Mesenchymal stem cell (in vitro differentiated cells and primary cell): ENCODE data around the gene PBRM1.

ENCODE experiments used
- DNase-seq: peaks from one replicate; pipeline ENCODE4 v3.0.0-alpha.2; 2013
- H2AFZ ChIP-seq: one replicate; pipeline ENCODE4 v1.6.1; 2013; ENCODE audit warnings: low read depth, mild to moderate bottlenecking, control low read depth, inconsistent platforms, low read length, moderate library complexity
- H2AK5ac ChIP-seq: 2 replicates; pipeline ENCODE4 v1.6.1; 2013; ENCODE audit warnings: low read length, moderate library complexity, mild to moderate bottlenecking, inconsistent platforms; ENCODE audit not compliant: severe bottlenecking
- H2BK120ac ChIP-seq: one replicate; pipeline ENCODE4 v1.6.1; 2013; ENCODE audit warnings: low read depth, mild to moderate bottlenecking, inconsistent platforms, low read length, moderate library complexity
- H2BK12ac ChIP-seq, 2 experiments: one replicate each; pipeline ENCODE4 v1.6.1; 2013; ENCODE audit warnings: inconsistent platforms in 2 of 2, low read length in 2 of 2, mild to moderate bottlenecking in 2 of 2, moderate library complexity in 2 of 2, control low read depth in 1 of 2
- H2BK15ac ChIP-seq: one replicate; pipeline ENCODE4 v1.6.1; 2013; ENCODE audit warnings: mild to moderate bottlenecking, low read depth, inconsistent platforms; ENCODE audit not compliant: poor library complexity, severe bottlenecking
- H2BK5ac ChIP-seq: 2 replicates; pipeline ENCODE4 v1.6.1; 2013; ENCODE audit warnings: low read depth, mild to moderate bottlenecking, low read length, control low read depth, inconsistent platforms; ENCODE audit not compliant: poor library complexity, severe bottlenecking
- H3K14ac ChIP-seq, 2 experiments: one replicate each; pipeline ENCODE4 v1.6.1; 2013; ENCODE audit warnings: inconsistent platforms in 2 of 2, low read length in 2 of 2, control low read depth in 1 of 2, mild to moderate bottlenecking in 1 of 2, moderate library complexity in 1 of 2
- H3K18ac ChIP-seq, 2 experiments: one replicate each; pipeline ENCODE4 v1.6.1; 2013; ENCODE audit warnings: inconsistent platforms in 2 of 2, low read length in 2 of 2, control low read depth in 1 of 2, low read depth in 1 of 2, mild to moderate bottlenecking in 1 of 2
- H3K23ac ChIP-seq, 2 experiments: one replicate each; pipeline ENCODE4 v1.6.1; 2013; ENCODE audit warnings: inconsistent platforms in 2 of 2, low read length in 2 of 2, mild to moderate bottlenecking in 2 of 2, moderate library complexity in 2 of 2, control low read depth in 1 of 2
- H3K27ac ChIP-seq: 2 replicates; pipeline ENCODE4 v1.5.1; 2013; ENCODE audit warnings: mild to moderate bottlenecking, moderate library complexity, low read length, control low read depth, inconsistent platforms; ENCODE audit not compliant: poor library complexity, severe bottlenecking
- H3K27me3 ChIP-seq, 2 experiments: 2 replicates each; pipeline versions ENCODE4 v1.6.1 to v1.7.0; 2013; ENCODE audit warnings: low read length in 2 of 2, mild to moderate bottlenecking in 2 of 2, moderate library complexity in 2 of 2, control low read depth in 1 of 2, inconsistent platforms in 1 of 2; ENCODE audit not compliant: control insufficient read depth in 1 of 2, insufficient read depth in 1 of 2
- H3K36me3 ChIP-seq, 2 experiments: 2 replicates each; pipeline versions ENCODE4 v1.6.1 to v1.7.0; 2013; ENCODE audit warnings: low read length in 2 of 2, control low read depth in 1 of 2, inconsistent platforms in 1 of 2, low read depth in 1 of 2, mild to moderate bottlenecking in 1 of 2; ENCODE audit not compliant: insufficient read depth in 2 of 2, control insufficient read depth in 1 of 2
- H3K4ac ChIP-seq, 2 experiments: one replicate each; pipeline ENCODE4 v1.6.1; 2013; ENCODE audit warnings: inconsistent platforms in 2 of 2, low read length in 2 of 2, mild to moderate bottlenecking in 2 of 2, moderate library complexity in 2 of 2, control low read depth in 1 of 2, low read depth in 1 of 2
- H3K4me1 ChIP-seq: 2 replicates; pipeline ENCODE4 v1.6.1; 2013; ENCODE audit warnings: low read depth, low read length, control low read depth; ENCODE audit not compliant: control insufficient read depth, insufficient read depth
- H3K4me2 ChIP-seq: 2 replicates; pipeline ENCODE4 v1.6.1; 2013; ENCODE audit warnings: low read length, mild to moderate bottlenecking, inconsistent platforms; ENCODE audit not compliant: poor library complexity, severe bottlenecking
- H3K4me3 ChIP-seq, 2 experiments: 2 replicates each; pipeline versions ENCODE4 v1.5.1 to v1.7.0; 2013; ENCODE audit warnings: low read length in 2 of 2, mild to moderate bottlenecking in 2 of 2, control low read depth in 1 of 2, low read depth in 1 of 2; ENCODE audit not compliant: insufficient read depth in 1 of 2
- H3K79me1 ChIP-seq: replicated peaks from 2 replicates; pipeline ENCODE4 v1.6.1; 2013; ENCODE audit warnings: mild to moderate bottlenecking, control low read depth, low read length, inconsistent platforms; ENCODE audit not compliant: poor library complexity, severe bottlenecking
- H3K9ac ChIP-seq: 2 replicates; pipeline ENCODE4 v1.7.0; 2013; ENCODE audit warnings: mild to moderate bottlenecking, low read length, moderate library complexity
- H3K9me3 ChIP-seq: 2 replicates; pipeline ENCODE4 v1.7.0; 2013; ENCODE audit warnings: mild to moderate bottlenecking, low read length; ENCODE audit not compliant: control insufficient read depth
- H4K8ac ChIP-seq: one replicate; pipeline ENCODE4 v1.6.1; 2013; ENCODE audit warnings: inconsistent platforms, mild to moderate bottlenecking, low read length, moderate library complexity
- H4K91ac ChIP-seq: one replicate; pipeline ENCODE4 v1.6.1; 2013; ENCODE audit warnings: mild to moderate bottlenecking, low read length, inconsistent platforms
- whole genome bisulfite sequencing: methylation state at CpG from one replicate; pipeline ENCODE4 v1.1.7; 2013; ENCODE audit warnings: mixed read lengths; 5-methylcytosine and 5-hydroxymethylcytosine counted together

The PBRM1 gene

DNA sequence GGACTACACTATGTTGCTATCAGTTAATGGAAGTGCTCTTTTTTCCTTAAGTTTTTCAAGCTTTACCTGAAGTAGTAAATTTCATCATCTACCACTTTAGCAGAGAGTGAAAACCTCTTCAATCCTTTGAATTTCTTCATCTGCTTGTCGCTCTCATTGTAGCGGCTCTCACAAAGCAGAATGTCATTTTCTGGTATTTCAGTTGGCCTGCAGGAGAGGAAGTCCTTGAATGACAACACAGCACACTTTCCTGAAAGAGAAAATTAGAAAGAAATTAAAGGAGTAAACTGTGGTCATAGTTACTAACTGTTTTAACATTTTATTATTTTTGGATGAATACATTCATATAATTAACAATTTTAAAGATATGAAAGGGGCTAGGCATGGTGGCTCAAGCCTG is 121.7 kb downstream of the PBRM1 start:
- DNase-seq = no peak
- Histone ChIP-seq H4K91ac (no peak overlapping the region), H3K9me3 (no peaks in the 10 kb centered on the region), H2AFZ (no peak overlapping the region), H3K9ac (no peak overlapping the region), H3K4me2 (no peak overlapping the region), H3K36me3 (peaks cover 24 to 70% of the 10 kb centered on the region in 2 experiments), H2BK120ac (no peak overlapping the region), H2BK5ac (no peak overlapping the region), H2BK15ac (no peak overlapping the region), H3K79me1 (peaks cover 19% of the 10 kb centered on the region), H3K23ac (no peak overlapping the region), H3K4me3 (no peak overlapping the region), H3K4me1 (peaks cover 1% of the 10 kb centered on the region), H3K18ac (no peak overlapping the region), H2BK12ac (no peak overlapping the region), H3K27me3 (no peaks in the 10 kb centered on the region), H4K8ac (no peak overlapping the region), H3K4ac (no peak overlapping the region), H2AK5ac (no peak overlapping the region), H3K14ac (no peak overlapping the region), H3K27ac (no peak overlapping the region)
- WGBS = 100% methylated on average over 2 of the region's 2 CpGs

DNA sequence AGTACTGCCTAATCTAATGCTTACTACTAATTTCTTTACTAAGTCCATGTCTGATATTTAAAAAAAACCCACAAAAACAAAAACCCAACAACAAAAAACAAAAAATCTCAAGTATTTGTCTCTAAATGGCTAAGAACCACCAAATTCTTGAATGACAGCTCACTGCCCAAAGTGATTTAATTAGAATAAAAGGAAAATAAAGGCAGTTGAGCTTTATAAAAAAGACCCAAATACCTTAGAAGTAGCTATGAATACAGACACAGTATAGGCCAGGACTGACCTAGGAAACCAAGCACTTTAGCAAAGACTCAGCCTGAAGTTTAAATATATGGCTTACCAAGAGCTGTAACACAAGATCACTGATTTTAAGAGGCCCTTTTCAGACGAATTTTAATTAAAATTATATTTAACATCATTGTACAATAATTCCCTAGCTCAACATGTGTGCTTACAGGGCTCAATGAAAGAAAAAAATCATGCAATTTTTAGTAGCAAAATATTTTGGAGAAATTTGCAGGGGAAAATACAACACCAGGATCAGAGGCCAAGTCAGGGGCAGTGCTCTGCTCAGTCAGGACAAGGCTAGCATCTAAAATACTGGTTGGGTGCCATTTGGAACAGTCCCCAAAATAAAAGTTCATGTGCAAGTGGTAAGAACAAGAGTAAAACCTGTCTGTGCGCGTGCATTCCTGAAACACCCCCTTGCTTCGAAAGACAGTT is 124.5 kb downstream of the PBRM1 start:
- H3K18ac ChIP-seq = no peak overlapping the region
- H3K4me1 ChIP-seq = no peaks in the 10 kb centered on the region
- no peak overlapping the region for H3K23ac ChIP-seq
- no peak for DNase-seq
- no peak overlapping the region for H3K4me3 ChIP-seq
- H4K8ac ChIP-seq = no peak overlapping the region
- peaks cover 31 to 86% of the 10 kb centered on the region in 2 experiments for H3K36me3 ChIP-seq
- no peak overlapping the region for H2BK15ac ChIP-seq
- WGBS = 100% methylated on average over 3 of the region's 4 CpGs
- no peak overlapping the region for H2BK5ac ChIP-seq
- H3K14ac ChIP-seq = no peak overlapping the region
- H2AK5ac ChIP-seq = no peak overlapping the region
- H2BK120ac ChIP-seq = no peak overlapping the region
- no peak overlapping the region for H3K27ac ChIP-seq
- no peaks in the 10 kb centered on the region for H3K27me3 ChIP-seq
- H4K91ac ChIP-seq = no peak overlapping the region
- H3K79me1 ChIP-seq = peaks cover 29% of the 10 kb centered on the region
- no peak overlapping the region for H2AFZ ChIP-seq
- no peak overlapping the region for H3K9ac ChIP-seq
- no peak overlapping the region for H2BK12ac ChIP-seq
- no peaks in the 10 kb centered on the region for H3K9me3 ChIP-seq
- no peak overlapping the region for H3K4me2 ChIP-seq
- H3K4ac ChIP-seq = no peak overlapping the region

GRCh38 chr3:52558436-52558835 is 127.3 kb downstream of the PBRM1 start:
- H3K14ac ChIP-seq = no peak overlapping the region
- H3K4me2 ChIP-seq = no peak overlapping the region
- no peak overlapping the region for H2BK5ac ChIP-seq
- no peak overlapping the region for H2BK15ac ChIP-seq
- no peak overlapping the region for H3K9ac ChIP-seq
- H3K4ac ChIP-seq = no peak overlapping the region
- DNase-seq = no peak
- H3K23ac ChIP-seq = no peak overlapping the region
- no peak overlapping the region for H2BK12ac ChIP-seq
- peaks cover 35 to 82% of the 10 kb centered on the region in 2 experiments for H3K36me3 ChIP-seq
- H3K4me3 ChIP-seq = no peak overlapping the region
- peaks cover 2% of the 10 kb centered on the region for H3K4me1 ChIP-seq
- no peak overlapping the region for H2AFZ ChIP-seq
- no peaks in the 10 kb centered on the region for H3K9me3 ChIP-seq
- H3K27ac ChIP-seq = no peak overlapping the region
- no peak overlapping the region for H4K8ac ChIP-seq
- H2BK120ac ChIP-seq = no peak overlapping the region
- H3K79me1 ChIP-seq = peaks cover 37% of the 10 kb centered on the region
- H3K18ac ChIP-seq = no peak overlapping the region
- 99% methylated on average over 3 of the region's 5 CpGs for WGBS
- no peak overlapping the region for H4K91ac ChIP-seq
- H3K27me3 ChIP-seq = no peaks in the 10 kb centered on the region
- H2AK5ac ChIP-seq = no peak overlapping the region

- peaks cover 37 to 81% of the 10 kb centered on the region in 2 experiments for H3K36me3 ChIP-seq
- peaks cover 2% of the 10 kb centered on the region for H3K4me1 ChIP-seq
- H4K8ac ChIP-seq = no peak overlapping the region
- no peak for DNase-seq
- H3K4me3 ChIP-seq = no peak overlapping the region
- H2BK12ac ChIP-seq = no peak overlapping the region
- H3K27ac ChIP-seq = no peak overlapping the region
- no peak overlapping the region for H2AK5ac ChIP-seq
- H4K91ac ChIP-seq = no peak overlapping the region
- no peaks in the 10 kb centered on the region for H3K9me3 ChIP-seq
- no peak overlapping the region for H3K4me2 ChIP-seq
- H2BK15ac ChIP-seq = no peak overlapping the region
- H3K14ac ChIP-seq = no peak overlapping the region
- no peak overlapping the region for H2BK120ac ChIP-seq
- H2AFZ ChIP-seq = no peak overlapping the region
- WGBS = over 99% methylated on average over 9 of the region's 9 CpGs
- no peak overlapping the region for H3K23ac ChIP-seq
- H3K79me1 ChIP-seq = peaks cover 37% of the 10 kb centered on the region
- H3K9ac ChIP-seq = no peak overlapping the region
- H3K18ac ChIP-seq = no peak overlapping the region
- no peak overlapping the region for H3K4ac ChIP-seq
- no peak overlapping the region for H2BK5ac ChIP-seq
- no peaks in the 10 kb centered on the region for H3K27me3 ChIP-seq
Observed at GRCh38 chr3:52557011-52557960, 128.4 kb downstream of the PBRM1 start.
